Adrenal gland (tissue), 5 donors: Measurements from ENCODE around the gene NREP.

ENCODE experiments used
- CTCF ChIP-seq, 6 experiments: fragments of 450-650 bp in 4 of 6; fragments of 200-600 bp in 2 of 6; sonication (generic) in 1 of 6; IDR thresholded peaks; 1 replicate in 5 of 6; 2 replicates in 1 of 6; pipeline versions ENCODE4 v1.5.1 to v1.8.0; 2016 to 2021; ENCODE audit warnings: antibody characterized with exemption in 6 of 6, mild to moderate bottlenecking in 2 of 6, moderate library complexity in 1 of 6
- POLR2A ChIP-seq, 2 donors: fragments of 450-650 bp; IDR thresholded peaks; one replicate each; pipeline ENCODE4 v1.6.1; 2017; ENCODE audit warnings: antibody characterized with exemption in 2 of 2, mild to moderate bottlenecking in 2 of 2, moderate library complexity in 1 of 2
- donor health status: DM: no; HTN: no; CAD: no.

- TF ChIP-seq CTCF (IDR thresholded peaks at IDR 0.05) (no peak), POLR2A (IDR thresholded peaks at IDR 0.05) (no peak)
Measured at GRCh38 chr5:111681414-111682120, 75.4 kb downstream of the NREP start.
